Activated T-helper 17 cell treated with anti-CD3 and anti-CD28 coated beads, Interleukin-2, amount 50 U/mL, for 72 hours (primary cell): Measurements from ENCODE around the gene COX8A. TPM values are rescaled to one million over a fixed set of nuclear protein-coding genes. Genes with fewer than 3 reads are reported as not detected.

Source experiments
- ATAC-seq: fragments of 150-1000 bp; cut with Tn5 transposase; replicated peaks from 2 replicates; pipeline ENCODE4 v1.10.0; 2021; ENCODE audit warnings: mild to moderate bottlenecking, moderate library complexity
- H3K27ac Mint-ChIP-seq: one replicate; pipeline ENCODE4 v1.8.0; 2022; ENCODE audit warnings: mixed read lengths
- H3K27me3 Mint-ChIP-seq: one replicate; pipeline ENCODE4 v1.8.0; 2022; ENCODE audit warnings: mixed read lengths
- H3K36me3 Mint-ChIP-seq: one replicate; pipeline ENCODE4 v1.8.0; 2022; ENCODE audit warnings: low read depth, mild to moderate bottlenecking, mixed read lengths
- H3K4me1 Mint-ChIP-seq: one replicate; pipeline ENCODE4 v1.8.0; 2022; ENCODE audit warnings: mixed read lengths
- H3K4me3 Mint-ChIP-seq: one replicate; pipeline ENCODE4 v1.8.0; 2022; ENCODE audit warnings: mild to moderate bottlenecking, mixed read lengths
- H3K9me3 Mint-ChIP-seq: one replicate; pipeline ENCODE4 v1.8.0; 2022; ENCODE audit warnings: mixed read lengths
- total RNA-seq, 2 donors: library from RNA; stranded (reverse); gene quantifications; one replicate each; pipeline ENCODE4 v1.2.3, GENCODE V29; 2022

The COX8A gene
- 100 to 1,000 TPM; 329 to 461 TPM for total RNA-seq

GRCh38 chr11:63974259-63975143 lies at the start of gene COX8A:
COX8A (plus strand) TSS chr11:63974620; CDS start chr11:63974681, 61 bp downstream.
- Mint-ChIP-seq H3K4me1 (peaks cover 21% of the 10 kb centered on the region), H3K27me3 (no peaks in the 10 kb centered on the region), H3K27ac (peak within 1 kb of the TSS; percentile 98), H3K4me3 (peak within 1 kb of the TSS; percentile 99), H3K36me3 (peaks cover 40% of the 10 kb centered on the region), H3K9me3 (no peaks in the 10 kb centered on the region)
- ATAC-seq, result peak; percentile 99

GRCh38 chr11:63929616-63930015 lies 44.8 kb upstream of the COX8A start:
- Mint-ChIP-seq H3K27me3 (no peaks in the 10 kb centered on the region), H3K27ac (no peak overlapping the region)

GRCh38 chr11:63931045-63931444 lies 43.4 kb upstream of the COX8A start:
- H3K36me3 Mint-ChIP-seq, result no peaks in the 10 kb centered on the region
- no peaks in the 10 kb centered on the region for H3K27me3 Mint-ChIP-seq
- H3K4me1 Mint-ChIP-seq, result no peaks in the 10 kb centered on the region
- no peak overlapping the region for H3K27ac Mint-ChIP-seq
- no peak for ATAC-seq
- no peak overlapping the region for H3K4me3 Mint-ChIP-seq
- H3K9me3 Mint-ChIP-seq, result no peaks in the 10 kb centered on the region

More at GRCh38 chr11:63929616-63930015, 44.8 kb upstream of the COX8A start:
- Mint-ChIP-seq H3K36me3 (no peaks in the 10 kb centered on the region), H3K4me1 (no peaks in the 10 kb centered on the region), H3K4me3 (no peak overlapping the region), H3K9me3 (no peaks in the 10 kb centered on the region)
- no peak for ATAC-seq

GRCh38 chr11:63931876-63932275 lies 42.5 kb upstream of the COX8A start:
- Mint-ChIP-seq H3K27me3 (no peaks in the 10 kb centered on the region), H3K4me3 (no peak overlapping the region)

GRCh38 chr11:63933459-63933858 lies 41.0 kb upstream of the COX8A start:
- H3K9me3 Mint-ChIP-seq, result no peaks in the 10 kb centered on the region
- H3K27me3 Mint-ChIP-seq, result no peaks in the 10 kb centered on the region
- no peaks in the 10 kb centered on the region for H3K36me3 Mint-ChIP-seq
- ATAC-seq, result no peak
- H3K27ac Mint-ChIP-seq, result no peak overlapping the region
- peaks cover 5% of the 10 kb centered on the region for H3K4me1 Mint-ChIP-seq
- H3K4me3 Mint-ChIP-seq, result no peak overlapping the region

More at GRCh38 chr11:63931876-63932275, 42.5 kb upstream of the COX8A start:
- no peak overlapping the region for H3K27ac Mint-ChIP-seq
- no peaks in the 10 kb centered on the region for H3K9me3 Mint-ChIP-seq
- no peaks in the 10 kb centered on the region for H3K36me3 Mint-ChIP-seq
- no peaks in the 10 kb centered on the region for H3K4me1 Mint-ChIP-seq
- ATAC-seq, result no peak

GRCh38 chr11:63937713-63938478 lies 36.5 kb upstream of the COX8A start:
- H3K27me3 Mint-ChIP-seq, result no peaks in the 10 kb centered on the region
- peak overlapping the region; percentile 91 for H3K27ac Mint-ChIP-seq
- H3K36me3 Mint-ChIP-seq, result peaks cover 5% of the 10 kb centered on the region
- no peaks in the 10 kb centered on the region for H3K9me3 Mint-ChIP-seq
- H3K4me1 Mint-ChIP-seq, result peaks cover 10% of the 10 kb centered on the region
- ATAC-seq, result peak; percentile 18
- peak overlapping the region; percentile 94 for H3K4me3 Mint-ChIP-seq

GRCh38 chr11:63938479-63939396 lies 35.7 kb upstream of the COX8A start, which contains the start of gene NAA40:
NAA40 (plus strand) TSS chr11:63939002; CDS start chr11:63939097, 95 bp downstream.
- H3K9me3 Mint-ChIP-seq, result no peaks in the 10 kb centered on the region
- H3K36me3 Mint-ChIP-seq, result peaks cover 5% of the 10 kb centered on the region
- H3K4me3 Mint-ChIP-seq, result peak within 1 kb of the TSS; percentile 94
- peak within 1 kb of the TSS; percentile 94 for H3K27ac Mint-ChIP-seq
- ATAC-seq, result peak; percentile 95
- peaks cover 10% of the 10 kb centered on the region for H3K4me1 Mint-ChIP-seq
- H3K27me3 Mint-ChIP-seq, result no peaks in the 10 kb centered on the region

GRCh38 chr11:63939397-63939891 lies 35.0 kb upstream of the COX8A start:
- Mint-ChIP-seq H3K27me3 (no peaks in the 10 kb centered on the region), H3K27ac (peak overlapping the region; percentile 94), H3K9me3 (no peaks in the 10 kb centered on the region), H3K4me3 (peak overlapping the region; percentile 94), H3K4me1 (peaks cover 10% of the 10 kb centered on the region), H3K36me3 (peaks cover 5% of the 10 kb centered on the region)
- no peak for ATAC-seq

GRCh38 chr11:63940786-63941185 lies 33.6 kb upstream of the COX8A start:
- peaks cover 5% of the 10 kb centered on the region for H3K36me3 Mint-ChIP-seq
- peaks cover 10% of the 10 kb centered on the region for H3K4me1 Mint-ChIP-seq
- H3K4me3 Mint-ChIP-seq, result peak overlapping the region; percentile 94
- H3K9me3 Mint-ChIP-seq, result no peaks in the 10 kb centered on the region
- ATAC-seq, result no peak
- no peak overlapping the region for H3K27ac Mint-ChIP-seq
- H3K27me3 Mint-ChIP-seq, result no peaks in the 10 kb centered on the region

GRCh38 chr11:63941901-63942300 lies 32.5 kb upstream of the COX8A start:
- Mint-ChIP-seq H3K27me3 (no peaks in the 10 kb centered on the region), H3K4me1 (peaks cover 10% of the 10 kb centered on the region), H3K4me3 (no peak overlapping the region), H3K9me3 (no peaks in the 10 kb centered on the region), H3K27ac (no peak overlapping the region), H3K36me3 (peaks cover 14% of the 10 kb centered on the region)
- no peak for ATAC-seq

GRCh38 chr11:63942803-63943202 lies 31.6 kb upstream of the COX8A start:
- Mint-ChIP-seq H3K36me3 (peaks cover 23% of the 10 kb centered on the region), H3K27me3 (no peaks in the 10 kb centered on the region), H3K9me3 (no peaks in the 10 kb centered on the region), H3K27ac (no peak overlapping the region), H3K4me1 (peaks cover 10% of the 10 kb centered on the region), H3K4me3 (no peak overlapping the region)
- ATAC-seq, result no peak

- Mint-ChIP-seq H3K36me3 (peaks cover 29% of the 10 kb centered on the region), H3K4me3 (no peak overlapping the region), H3K27me3 (no peaks in the 10 kb centered on the region), H3K9me3 (no peaks in the 10 kb centered on the region), H3K27ac (no peak overlapping the region), H3K4me1 (no peaks in the 10 kb centered on the region)
- no peak for ATAC-seq
Measured at GRCh38 chr11:63944987-63945386, 29.4 kb upstream of the COX8A start.

- Mint-ChIP-seq H3K4me1 (peaks cover 1% of the 10 kb centered on the region), H3K9me3 (no peaks in the 10 kb centered on the region), H3K27ac (no peak overlapping the region), H3K4me3 (no peak overlapping the region), H3K36me3 (peaks cover 31% of the 10 kb centered on the region), H3K27me3 (no peaks in the 10 kb centered on the region)
- peak; percentile 75 for ATAC-seq
Measured at GRCh38 chr11:63945477-63946163, 28.8 kb upstream of the COX8A start.
